Endothelial cell of umbilical vein (primary cell): Measurements from ENCODE around the gene KCTD16. TPM values are rescaled to one million over a fixed set of nuclear protein-coding genes. Genes with fewer than 3 reads are reported as not detected.

Experiments used
- BruUV-seq: library from RNA; stranded (reverse); fragments of 400-500 nt; replicated peaks from 2 replicates; lab custom pipeline; 2021; lab: Mats Ljungman, UMichigan
- CTCF ChIA-PET: fragments of 300-600, 350-600 bp; sonication (Branson Sonifier 250); formaldehyde crosslinking; loops from one replicate; lab custom pipeline; 2021; ENCODE audit warnings: antibody characterized with exemption, inconsistent platforms; lab: Charles Lee
- POLR2A ChIA-PET: fragments of 300-600, 350-600 bp; sonication (Branson Sonifier 250); formaldehyde crosslinking; loops from one replicate; lab custom pipeline; 2021; ENCODE audit warnings: antibody characterized with exemption, inconsistent platforms; lab: Charles Lee
- DNase-seq: peaks from one replicate; pipeline ENCODE4 v3.0.0-alpha.2; 2011; ENCODE audit warnings: low read depth, low spot score
- FAIRE-seq: peaks from 2 replicates; lab custom pipeline; 2011; peaks lifted over from hg19 to GRCh38; lab: Jason Lieb, UNC
- H2AFZ ChIP-seq: 2 replicates; pipeline ENCODE4 v1.6.0; 2012; ENCODE audit warnings: low read depth, low read length, control low read depth, inconsistent platforms
- H3K27ac ChIP-seq: 2 replicates; pipeline ENCODE4 v1.5.1; 2011; ENCODE audit warnings: low read depth, mild to moderate bottlenecking, control low read depth, low read length, moderate library complexity; ENCODE audit not compliant: insufficient read depth
- H3K27me3 ChIP-seq, 2 experiments: 2 replicates each; pipeline versions ENCODE4 v1.6.0 to v1.6.1; 2011; ENCODE audit warnings: low read length in 2 of 2, mixed read lengths in 1 of 2; ENCODE audit not compliant: control insufficient read depth in 2 of 2, insufficient read depth in 2 of 2
- H3K36me3 ChIP-seq, 2 experiments: 2 replicates in 1 of 2; 3 replicates in 1 of 2; pipeline ENCODE4 v1.5.1; 2011; ENCODE audit warnings: low read length in 2 of 2, mild to moderate bottlenecking in 1 of 2, moderate library complexity in 1 of 2; ENCODE audit not compliant: control insufficient read depth in 2 of 2, insufficient read depth in 2 of 2; ENCODE audit errors: extremely low read depth in 1 of 2
- H3K4me1 ChIP-seq: 3 replicates; pipeline ENCODE4 v1.5.1; 2011; ENCODE audit warnings: mild to moderate bottlenecking, low read length; ENCODE audit not compliant: control insufficient read depth, insufficient read depth; ENCODE audit errors: extremely low read depth
- H3K4me2 ChIP-seq: 2 replicates; pipeline ENCODE4 v1.6.1; 2011; ENCODE audit warnings: low read length, control low read depth, mixed read lengths; ENCODE audit not compliant: insufficient read depth
- H3K4me3 ChIP-seq, 3 experiments: fragments of 200-600 bp in 1 of 3; sonication (generic), shearing (Covaris generic) in 1 of 3; replicated peaks in 1 of 3; 2 replicates each; pipeline ENCODE4 v1.5.1; 2011 to 2016; ENCODE audit warnings: control low read depth in 3 of 3, low read length in 3 of 3, mild to moderate bottlenecking in 2 of 3, inconsistent platforms in 1 of 3, low read depth in 1 of 3, moderate library complexity in 1 of 3; ENCODE audit not compliant: insufficient read depth in 1 of 3
- H3K79me2 ChIP-seq: 2 replicates; pipeline ENCODE4 v1.6.0; 2012; ENCODE audit warnings: low read length, inconsistent platforms; ENCODE audit not compliant: control insufficient read depth, insufficient read depth
- H3K9ac ChIP-seq: replicated peaks from 2 replicates; pipeline ENCODE3; 2011; ENCODE audit warnings: low read length, control low read depth; ENCODE audit not compliant: insufficient read depth; ENCODE audit errors: extremely low read depth
- H3K9me1 ChIP-seq: replicated peaks from 3 replicates; pipeline ENCODE4 v1.6.0; 2011; ENCODE audit warnings: mild to moderate bottlenecking, low read length; ENCODE audit not compliant: control insufficient read depth, insufficient read depth; ENCODE audit errors: extremely low read depth
- H3K9me3 ChIP-seq: replicated peaks from 2 replicates; pipeline ENCODE4 v1.5.1; 2012; ENCODE audit warnings: low read length, inconsistent platforms; ENCODE audit not compliant: control insufficient read depth, insufficient read depth
- H4K20me1 ChIP-seq: replicated peaks from 2 replicates; pipeline ENCODE3; 2011; ENCODE audit warnings: mild to moderate bottlenecking, low read length; ENCODE audit not compliant: control insufficient read depth, insufficient read depth; ENCODE audit errors: extremely low read depth
- CTCF ChIP-seq, 2 donors: IDR thresholded peaks; 1 replicate in 1 of 2; 2 replicates in 1 of 2; pipeline ENCODE4 v1.5.1; 2011; ENCODE audit warnings: low read length in 2 of 2, mild to moderate bottlenecking in 2 of 2, moderate library complexity in 2 of 2, control low read depth in 1 of 2, inconsistent platforms in 1 of 2, low read depth in 1 of 2; ENCODE audit not compliant: insufficient read depth in 1 of 2; ENCODE audit errors: extremely low read depth in 1 of 2
- EZH2 ChIP-seq: IDR thresholded peaks from 2 replicates; pipeline ENCODE4 v1.6.1; 2012; ENCODE audit warnings: borderline replicate concordance, low read depth, mild to moderate bottlenecking, moderate library complexity, low read length, inconsistent platforms; ENCODE audit not compliant: severe bottlenecking
- FOS ChIP-seq: IDR thresholded peaks from 2 replicates; pipeline ENCODE4 v1.6.1; 2011; ENCODE audit warnings: mild to moderate bottlenecking, low read length, moderate library complexity, borderline replicate concordance; ENCODE audit not compliant: insufficient read depth
- GATA2 ChIP-seq: IDR thresholded peaks from 2 replicates; pipeline ENCODE4 v1.7.0; 2011; ENCODE audit warnings: low read depth, mild to moderate bottlenecking, moderate library complexity, mixed read lengths, low read length; ENCODE audit not compliant: insufficient read length, insufficient read depth
- JUN ChIP-seq: IDR thresholded peaks from 2 replicates; pipeline ENCODE4 v1.6.1; 2011; ENCODE audit warnings: borderline replicate concordance, low read depth; ENCODE audit not compliant: insufficient read length, insufficient read depth
- MYC ChIP-seq: IDR thresholded peaks from one replicate; pipeline ENCODE4 v1.6.1; 2011; ENCODE audit warnings: mild to moderate bottlenecking, low read depth, low read length
- POLR2A ChIP-seq: IDR thresholded peaks from 2 replicates; pipeline ENCODE4 v1.6.1; 2012; ENCODE audit warnings: low read depth, mild to moderate bottlenecking, control low read depth, low read length
- POLR2AphosphoS5 ChIP-seq: IDR thresholded peaks from 2 replicates; pipeline ENCODE4 v1.6.1; 2012; ENCODE audit warnings: low read depth, mild to moderate bottlenecking, control low read depth, low read length, moderate library complexity; ENCODE audit not compliant: insufficient read depth
- dilution Hi-C: fragments of 300-500 bp; cut with MboI; formaldehyde crosslinking; loops from one replicate; pipeline ENCODE4 v1.15.0; 2019; ENCODE audit warnings: low sequenced_read_pairs; ENCODE audit not compliant: extremely low pct_ligation_motif_present
- intact Hi-C: fragments of 100-400 bp; cut with micrococcal nuclease; formaldehyde crosslinking; loops from one replicate; pipeline ENCODE4 v1.10.0; 2022
- polyA plus RNA-seq, 4 experiments: library from polyadenylated mRNA; depleted of rRNA in 3 of 4; stranded (reverse) in 3 of 4; unstranded in 1 of 4; fragments of >200 nt; gene quantifications; 2 replicates each; pipeline versions ENCODE4 v1.2.1 to v1.2.3, GENCODE V29; 2011 to 2012; ENCODE audit warnings: missing spikeins in 1 of 4
- total RNA-seq: library from RNA; stranded (reverse); gene quantifications from 2 replicates; pipeline ENCODE4 v1.2.3, GENCODE V29; 2021

KCTD16 gene
- total and polyA plus RNA-seq, 2 donors (not counting 3 experiments of a cell fraction or from before 2014, with no cell fraction given) = 0.21 to 0.49 TPM

GRCh38 chr5:144265643-144266247 is 95.1 kb downstream of the KCTD16 start:
- no TSS peak for BruUV-seq
- H3K4me2 ChIP-seq = no peak overlapping the region
- no peak overlapping the region for H3K27ac ChIP-seq
- no peaks in the 10 kb centered on the region for H3K4me1 ChIP-seq
- dilution Hi-C loops (no loop called here), intact Hi-C loops (no loop called here)
- no peaks in the 10 kb centered on the region for H3K36me3 ChIP-seq
- no peak overlapping the region for H3K9ac ChIP-seq
- no peak overlapping the region for H3K4me3 ChIP-seq
- no peaks in the 10 kb centered on the region for H3K9me1 ChIP-seq
- no peak overlapping the region for H2AFZ ChIP-seq
- no peaks in the 10 kb centered on the region for H3K9me3 ChIP-seq
- ChIA-PET POLR2A (no interaction called here), CTCF (no interaction called here)
- DNase-seq = no peak
- no peaks in the 10 kb centered on the region for H4K20me1 ChIP-seq
- no peaks in the 10 kb centered on the region for H3K79me2 ChIP-seq
- no peak for FAIRE-seq
- TF ChIP-seq CTCF (IDR thresholded peaks at IDR 0.05; ENCODE audit: extremely low read depth in 1 of 2, insufficient read depth in 1 of 2, low read depth in 1 of 2, low read length in 2 of 2) (no peak), POLR2AphosphoS5 (no peak), FOS (no peak), MYC (no peak), POLR2A (no peak), EZH2 (no peak), JUN (no peak), GATA2 (no peak)
- H3K27me3 ChIP-seq = no peaks in the 10 kb centered on the region
